Fibroblast of gingiva (primary cell): Measurements from ENCODE around the gene FBXO30.

Source experiments
- DNase-seq: peaks from one replicate; pipeline ENCODE4 v3.0.0-alpha.2; 2011; ENCODE audit warnings: low read depth

The FBXO30 gene

GRCh38 chr6:145819994-145820393 lies 5.4 kb upstream of the FBXO30 start:
- DNase-seq, result no peak

- DNase-seq, result no peak
These were observed 4.2 kb upstream of the FBXO30 start for GRCh38 chr6:145818796-145819195.

- DNase-seq, result no peak
These were observed 1.8 kb upstream of the FBXO30 start for GRCh38 chr6:145816392-145816791.

GRCh38 chr6:145815309-145816274 lies 997 bp upstream of the FBXO30 start:
- peak; percentile 44 for DNase-seq

GRCh38 chr6:145814035-145814500 lies 527 bp downstream of the FBXO30 start:
- DNase-seq, result peak; percentile 28

- DNase-seq, result peak; percentile 73
These were observed 1.1 kb downstream of the FBXO30 start for GRCh38 chr6:145813285-145814034.

GRCh38 chr6:145811741-145812140 lies 2.9 kb downstream of the FBXO30 start:
- DNase-seq, result no peak

- DNase-seq, result peak; percentile 44
These were observed 4.8 kb downstream of the FBXO30 start for GRCh38 chr6:145809785-145810184.

GRCh38 chr6:145809211-145809610 lies 5.4 kb downstream of the FBXO30 start:
- no peak for DNase-seq

GRCh38 chr6:145808239-145808638 lies 6.4 kb downstream of the FBXO30 start:
- no peak for DNase-seq

GRCh38 chr6:145802141-145802540 lies 12.5 kb downstream of the FBXO30 start:
- DNase-seq, result no peak

- DNase-seq, result no peak
These were observed 13.6 kb downstream of the FBXO30 start for GRCh38 chr6:145801021-145801420.

GRCh38 chr6:145798530-145798929 lies 16.1 kb downstream of the FBXO30 start:
- DNase-seq, result no peak

- DNase-seq, result peak; percentile 76
These were observed 25.2 kb downstream of the FBXO30 start for GRCh38 chr6:145789443-145789842.

GRCh38 chr6:145787688-145788087 lies 26.9 kb downstream of the FBXO30 start:
- no peak for DNase-seq

GRCh38 chr6:145784683-145785082 lies 29.9 kb downstream of the FBXO30 start:
- DNase-seq, result no peak

GRCh38 chr6:145783796-145784195 lies 30.8 kb downstream of the FBXO30 start:
- no peak for DNase-seq

- DNase-seq, result no peak
These were observed 41.7 kb downstream of the FBXO30 start for GRCh38 chr6:145772846-145773245.

GRCh38 chr6:145765449-145765848 lies 49.1 kb downstream of the FBXO30 start:
- no peak for DNase-seq

- no peak for DNase-seq
These were observed 50.9 kb downstream of the FBXO30 start for GRCh38 chr6:145763742-145764141.

GRCh38 chr6:145761584-145761983 lies 53.0 kb downstream of the FBXO30 start:
- DNase-seq, result no peak

- no peak for DNase-seq
These were observed 56.5 kb downstream of the FBXO30 start for GRCh38 chr6:145758113-145758512.

GRCh38 chr6:145756170-145756662 lies 58.4 kb downstream of the FBXO30 start:
- peak; percentile 98 for DNase-seq
